ENCODE data around the gene SLC16A13. TPM values are rescaled to one million over a fixed set of nuclear protein-coding genes. Genes with fewer than 3 reads are reported as not detected.
"Not testable (repeated sequence)": the region's sequence is repeated elsewhere in the genome, so short reads cannot be mapped to it uniquely, and the experiment has no call there.

Gene SLC16A13
- polyA plus RNA-seq, 3 donors from 2014 or later, result 0.49 to 2.6 (median 2.1) TPM

- H3K27ac Mint-ChIP-seq, result peak overlapping the region in 2 of 6 donors; percentile 16 to 84
- H3K27me3 Mint-ChIP-seq (ENCODE audit: low read depth in 3 of 3), result peaks cover 2 to 6% (median 6%) of the 10 kb centered on the region in 3 donors
Observed at GRCh38 chr17:7045492-7046126, 9.8 kb downstream of the SLC16A13 start.

GRCh38 chr17:7046127-7046724 is 10.4 kb downstream of the SLC16A13 start:
- no peak for DNase-seq
- H3K4me3 Mint-ChIP-seq, result peak overlapping the region; percentile 75 to 92 (median 85)
- peaks cover 35 to 40% of the 10 kb centered on the region in 2 donors for H3K4me1 Mint-ChIP-seq
- peaks cover 2 to 10% (median 6%) of the 10 kb centered on the region in 3 donors for H3K27me3 Mint-ChIP-seq (ENCODE audit: low read depth in 3 of 3)
- no peaks in the 10 kb centered on the region for H3K9me3 Mint-ChIP-seq
- H3K27ac Mint-ChIP-seq, result peak overlapping the region in 5 of 6 donors; percentile 10 to 91 (median 84)
- H3K36me3 Mint-ChIP-seq, result no peaks in the 10 kb centered on the region

More at GRCh38 chr17:7045492-7046126, 9.8 kb downstream of the SLC16A13 start:
- no peaks in the 10 kb centered on the region for H3K36me3 Mint-ChIP-seq
- peak; percentile 54 to 64 (median 60) for DNase-seq
- no peaks in the 10 kb centered on the region for H3K9me3 Mint-ChIP-seq
- H3K4me3 Mint-ChIP-seq, result peak overlapping the region; percentile 75 to 92 (median 85)
- H3K4me1 Mint-ChIP-seq, result peaks cover 36 to 43% of the 10 kb centered on the region in 2 donors

GRCh38 chr17:7046725-7047397 is 11.0 kb downstream of the SLC16A13 start:
- Mint-ChIP-seq H3K27ac (peak overlapping the region; percentile 10 to 91 (median 80)), H3K4me1 (peaks cover 28 to 34% of the 10 kb centered on the region in 2 donors), H3K4me3 (peak overlapping the region; percentile 75 to 92 (median 85)), H3K27me3 (ENCODE audit: low read depth in 3 of 3) (peaks cover 2 to 10% (median 6%) of the 10 kb centered on the region in 3 donors)
- H3K9me3 Mint-ChIP-seq, H3K36me3 Mint-ChIP-seq: not testable (repeated sequence)
- peak; percentile 47 to 70 (median 47) for DNase-seq

DNA sequence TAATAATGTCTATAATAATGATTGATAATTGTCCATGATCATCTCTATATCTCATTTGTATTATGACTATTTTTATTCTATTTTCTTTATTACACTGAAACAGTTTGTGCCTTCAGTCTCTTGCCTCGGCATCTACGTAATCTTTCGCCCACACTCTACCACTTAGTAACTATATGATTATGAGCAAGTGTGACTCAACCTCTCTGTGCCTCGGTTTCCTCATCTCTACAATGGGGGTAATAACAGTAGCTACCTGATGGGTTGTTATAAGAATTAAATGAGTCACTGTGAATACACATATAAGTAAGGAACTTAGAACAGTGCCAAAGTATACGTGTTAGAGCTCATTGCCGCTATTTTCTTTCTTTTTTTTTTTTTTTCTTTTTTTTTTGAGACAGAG is 11.8 kb downstream of the SLC16A13 start:
- Mint-ChIP-seq H3K4me1 (peaks cover 25 to 27% of the 10 kb centered on the region in 2 donors), H3K27me3 (ENCODE audit: low read depth in 3 of 3) (peaks cover 0 to 8% (median 4%) of the 10 kb centered on the region in 3 donors), H3K4me3 (peak overlapping the region in 3 of 5 donors; percentile 84 to 92 (median 86)), H3K9me3 (no peaks in the 10 kb centered on the region), H3K36me3 (no peaks in the 10 kb centered on the region), H3K27ac (peak overlapping the region in 1 of 6 donors; percentile 57)
- no peak for DNase-seq

DNA sequence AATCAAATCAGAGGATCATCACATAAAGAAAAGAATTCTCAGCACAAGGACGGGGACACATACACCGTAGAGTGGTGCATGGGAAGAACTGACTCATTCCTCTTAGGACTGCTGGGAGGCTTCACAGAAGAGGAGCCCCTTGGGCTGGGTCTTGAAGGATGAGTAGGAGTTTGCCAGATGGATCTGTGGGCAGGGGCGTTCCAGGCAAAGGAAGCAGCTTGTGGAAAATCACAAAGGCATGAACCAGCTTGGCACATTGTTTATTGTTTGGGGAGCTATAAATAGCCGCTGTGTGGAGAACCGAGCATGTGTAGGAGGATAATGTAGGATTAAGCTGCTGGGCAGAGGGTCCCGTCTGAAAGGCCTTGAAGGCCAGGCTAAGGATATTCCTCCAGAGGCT is 13.2 kb downstream of the SLC16A13 start:
- no peaks in the 10 kb centered on the region for H3K36me3 Mint-ChIP-seq
- H3K4me3 Mint-ChIP-seq, result no peak overlapping the region
- no peak for DNase-seq
- no peaks in the 10 kb centered on the region for H3K9me3 Mint-ChIP-seq
- H3K27me3 Mint-ChIP-seq (ENCODE audit: low read depth in 3 of 3), result peaks cover under 1 to 8% (median 4%) of the 10 kb centered on the region in 3 donors
- H3K27ac Mint-ChIP-seq, result peak overlapping the region in 1 of 6 donors; percentile 40
- H3K4me1 Mint-ChIP-seq, result peaks cover 19 to 21% of the 10 kb centered on the region in 2 donors

DNA sequence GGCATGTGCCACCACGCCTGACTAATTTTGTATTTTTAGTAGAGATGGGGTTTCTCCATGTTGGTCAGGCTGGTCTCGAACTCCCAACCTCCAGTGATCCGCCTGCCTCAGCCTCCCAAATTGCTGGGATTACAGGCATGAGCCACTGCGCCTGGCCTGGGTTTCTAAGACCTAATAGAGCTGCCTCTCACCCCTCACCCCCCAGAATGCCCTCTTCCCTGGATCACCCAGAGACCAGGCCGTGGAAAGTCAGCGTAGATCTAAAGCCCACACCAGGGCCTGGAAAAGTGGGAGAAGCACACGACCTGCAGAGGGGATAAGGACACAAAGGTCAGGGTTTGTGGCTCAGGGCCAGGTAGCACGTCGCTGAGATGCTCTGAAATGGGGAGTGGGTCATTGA is 14.8 kb downstream of the SLC16A13 start:
- not testable (repeated sequence) for H3K4me3 Mint-ChIP-seq; H3K9me3 Mint-ChIP-seq; H3K36me3 Mint-ChIP-seq; H3K27ac Mint-ChIP-seq; H3K27me3 Mint-ChIP-seq (ENCODE audit: low read depth in 3 of 3); DNase-seq
- H3K4me1 Mint-ChIP-seq, result peaks cover 19 to 21% of the 10 kb centered on the region in 2 donors

DNA sequence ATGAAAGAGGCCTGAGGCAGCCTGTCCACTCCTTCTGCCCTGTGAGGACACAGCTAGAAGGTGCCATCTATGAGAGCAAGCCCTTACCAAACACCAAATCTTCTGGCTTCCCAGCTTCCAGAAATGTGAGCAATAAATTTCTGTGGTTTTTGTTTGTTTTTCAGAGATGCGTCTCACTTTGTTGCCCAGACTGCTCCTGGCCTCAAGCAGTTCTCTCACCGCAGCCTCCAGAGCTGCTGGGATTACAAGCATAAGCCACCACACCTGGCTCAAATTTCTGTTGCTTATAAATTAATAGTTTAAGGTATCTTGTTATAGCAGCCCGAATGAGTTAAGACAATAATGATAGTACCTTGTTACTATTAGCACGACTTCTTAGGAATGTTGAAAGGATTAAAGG is 20.6 kb downstream of the SLC16A13 start:
- DNase-seq, result no peak
- H3K4me1 Mint-ChIP-seq, result peaks cover 0 to 2% of the 10 kb centered on the region in 2 donors
- no peaks in the 10 kb centered on the region for H3K9me3 Mint-ChIP-seq

GRCh38 chr17:7058831-7059447 is 23.1 kb downstream of the SLC16A13 start:
- Mint-ChIP-seq H3K27ac (no peak overlapping the region), H3K9me3 (no peaks in the 10 kb centered on the region), H3K36me3 (peaks cover 0 to 3% (median 0%) of the 10 kb centered on the region in 3 donors), H3K4me1 (no peaks in the 10 kb centered on the region), H3K4me3 (no peak overlapping the region), H3K27me3 (ENCODE audit: low read depth in 3 of 3) (peaks cover 1 to 12% (median 6%) of the 10 kb centered on the region in 3 donors)
- no peak for DNase-seq

More for the DNA sequence above, 20.6 kb downstream of the SLC16A13 start:
- peaks cover 0 to 6% (median 1%) of the 10 kb centered on the region in 3 donors for H3K27me3 Mint-ChIP-seq (ENCODE audit: low read depth in 3 of 3)
- no peak overlapping the region for H3K4me3 Mint-ChIP-seq
- H3K27ac Mint-ChIP-seq, result no peak overlapping the region
- H3K36me3 Mint-ChIP-seq, result no peaks in the 10 kb centered on the region

GRCh38 chr17:7060165-7060891 is 24.5 kb downstream of the SLC16A13 start:
- Mint-ChIP-seq H3K4me1 (no peaks in the 10 kb centered on the region), H3K36me3 (peaks cover 0 to 3% (median 0%) of the 10 kb centered on the region in 3 donors), H3K9me3 (no peaks in the 10 kb centered on the region), H3K4me3 (no peak overlapping the region), H3K27ac (no peak overlapping the region), H3K27me3 (ENCODE audit: low read depth in 3 of 3) (peaks cover 3 to 13% (median 5%) of the 10 kb centered on the region in 3 donors)
- DNase-seq, result no peak

GRCh38 chr17:7063518-7064094 is 27.8 kb downstream of the SLC16A13 start:
- Mint-ChIP-seq H3K27ac (peak overlapping the region in 2 of 6 donors; percentile 36 to 40), H3K4me1 (no peaks in the 10 kb centered on the region), H3K9me3 (peaks cover 4 to 9% (median 6%) of the 10 kb centered on the region in 6 donors), H3K27me3 (ENCODE audit: low read depth in 3 of 3) (peaks cover 5 to 11% (median 6%) of the 10 kb centered on the region in 3 donors), H3K4me3 (no peak overlapping the region), H3K36me3 (peaks cover 4 to 8% (median 6%) of the 10 kb centered on the region in 3 donors)
- DNase-seq, result no peak

DNA sequence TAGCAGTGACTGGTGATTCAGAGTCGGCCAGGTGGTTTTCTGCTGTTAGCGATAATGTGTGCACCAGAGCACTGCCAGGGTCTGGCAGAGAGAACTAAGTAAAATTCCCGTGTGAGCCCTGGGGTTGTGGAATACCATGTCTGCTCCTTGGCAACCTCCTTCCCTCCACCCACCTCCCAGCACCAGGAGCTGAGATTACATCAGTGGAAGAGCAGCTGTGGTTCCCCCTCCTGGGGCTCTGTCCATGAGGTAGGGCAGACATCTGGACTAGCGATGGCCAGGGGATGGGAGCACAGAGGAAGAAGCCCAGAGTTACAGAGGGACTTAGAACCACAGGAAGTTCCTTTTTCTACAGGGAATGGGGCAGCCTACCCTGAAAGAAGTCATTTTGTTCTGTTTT is 28.4 kb downstream of the SLC16A13 start:
- peaks cover 4 to 14% (median 11%) of the 10 kb centered on the region in 3 donors for H3K36me3 Mint-ChIP-seq
- H3K4me3 Mint-ChIP-seq, result no peak overlapping the region
- peak overlapping the region in 1 of 6 donors; percentile 36 for H3K27ac Mint-ChIP-seq
- DNase-seq, result no peak
- H3K27me3 Mint-ChIP-seq (ENCODE audit: low read depth in 3 of 3), result peaks cover 6 to 9% (median 8%) of the 10 kb centered on the region in 3 donors
- H3K9me3 Mint-ChIP-seq, result peaks cover 6 to 16% (median 10%) of the 10 kb centered on the region in 6 donors
- H3K4me1 Mint-ChIP-seq, result no peaks in the 10 kb centered on the region

DNA sequence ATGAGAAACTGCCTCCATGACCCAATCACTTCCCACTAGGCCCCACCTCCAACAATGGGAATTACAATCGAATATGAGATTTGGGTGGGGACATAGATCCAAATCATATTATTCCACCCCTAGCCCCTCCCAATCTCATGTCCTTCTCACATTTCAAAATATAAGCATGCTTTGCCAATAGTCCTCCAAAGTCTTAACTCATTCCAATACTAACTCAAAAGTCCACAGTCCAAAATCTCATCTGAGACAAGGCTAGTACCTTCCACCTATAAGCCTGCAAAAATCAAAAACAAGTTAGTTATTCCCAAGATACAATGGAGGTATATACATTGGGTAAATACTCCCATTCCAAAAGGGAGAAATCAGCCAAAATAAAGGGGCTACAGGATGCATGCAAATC is 31.4 kb downstream of the SLC16A13 start:
- H3K4me3 Mint-ChIP-seq, result no peak overlapping the region
- peak overlapping the region in 1 of 6 donors; percentile 10 for H3K27ac Mint-ChIP-seq
- H3K4me1 Mint-ChIP-seq, result no peaks in the 10 kb centered on the region
- H3K36me3 Mint-ChIP-seq, result peaks cover 4 to 14% (median 11%) of the 10 kb centered on the region in 3 donors
- H3K9me3 Mint-ChIP-seq, result peaks cover 6 to 18% (median 10%) of the 10 kb centered on the region in 6 donors
- peaks cover 4 to 9% (median 8%) of the 10 kb centered on the region in 3 donors for H3K27me3 Mint-ChIP-seq (ENCODE audit: low read depth in 3 of 3)
- DNase-seq, result no peak
